Hepatocyte (in vitro differentiated cells): ENCODE results near the gene ANGPT4.

Source experiments
- CTCF ChIP-seq: fragments of 200-600 bp; sonication (generic); IDR thresholded peaks from 2 replicates; pipeline ENCODE4 v1.5.1; 2016; ENCODE audit warnings: antibody characterized with exemption, mild to moderate bottlenecking; ENCODE audit not compliant: poor library complexity
- EZH2 ChIP-seq: fragments of 200-600 bp; sonication (generic); IDR thresholded peaks from 2 replicates; pipeline ENCODE4 v1.6.1; 2016; ENCODE audit warnings: antibody characterized with exemption, mild to moderate bottlenecking, borderline replicate concordance
- EZH2phosphoT487 ChIP-seq: fragments of 200-600 bp; sonication (generic); IDR thresholded peaks from one replicate; pipeline ENCODE4 v1.6.1; 2018; ENCODE audit warnings: antibody characterized with exemption, mild to moderate bottlenecking, low read depth, moderate library complexity; ENCODE audit not compliant: unreplicated experiment, severe bottlenecking

- TF ChIP-seq CTCF (no peak), EZH2 (no peak), EZH2phosphoT487 (no peak)
Measured at GRCh38 chr20:821046-821730, 94.9 kb downstream of the ANGPT4 start.
